UCSD-AML1 (cell line): ENCODE results near the gene AGER.
A peak's percentile ranks its signal among the peaks of the same experiment; 100 is the strongest.
"Not testable (repeated sequence)": the region's sequence is repeated elsewhere in the genome, so short reads cannot be mapped to it uniquely, and the experiment has no call there.

Experiments
- DNase-seq: peaks from one replicate; lab custom pipeline; 2025; ENCODE audit not compliant: unreplicated experiment; lab: John Stamatoyannopoulos, UW

AGER gene

GRCh38 chr6:32200711-32201475 lies 16.8 kb upstream of the AGER start:
- DNase-seq, result no peak

GRCh38 chr6:32198866-32199265 lies 14.8 kb upstream of the AGER start:
- no peak for DNase-seq

GRCh38 chr6:32198345-32198696 lies 14.3 kb upstream of the AGER start:
- no peak for DNase-seq

DNA sequence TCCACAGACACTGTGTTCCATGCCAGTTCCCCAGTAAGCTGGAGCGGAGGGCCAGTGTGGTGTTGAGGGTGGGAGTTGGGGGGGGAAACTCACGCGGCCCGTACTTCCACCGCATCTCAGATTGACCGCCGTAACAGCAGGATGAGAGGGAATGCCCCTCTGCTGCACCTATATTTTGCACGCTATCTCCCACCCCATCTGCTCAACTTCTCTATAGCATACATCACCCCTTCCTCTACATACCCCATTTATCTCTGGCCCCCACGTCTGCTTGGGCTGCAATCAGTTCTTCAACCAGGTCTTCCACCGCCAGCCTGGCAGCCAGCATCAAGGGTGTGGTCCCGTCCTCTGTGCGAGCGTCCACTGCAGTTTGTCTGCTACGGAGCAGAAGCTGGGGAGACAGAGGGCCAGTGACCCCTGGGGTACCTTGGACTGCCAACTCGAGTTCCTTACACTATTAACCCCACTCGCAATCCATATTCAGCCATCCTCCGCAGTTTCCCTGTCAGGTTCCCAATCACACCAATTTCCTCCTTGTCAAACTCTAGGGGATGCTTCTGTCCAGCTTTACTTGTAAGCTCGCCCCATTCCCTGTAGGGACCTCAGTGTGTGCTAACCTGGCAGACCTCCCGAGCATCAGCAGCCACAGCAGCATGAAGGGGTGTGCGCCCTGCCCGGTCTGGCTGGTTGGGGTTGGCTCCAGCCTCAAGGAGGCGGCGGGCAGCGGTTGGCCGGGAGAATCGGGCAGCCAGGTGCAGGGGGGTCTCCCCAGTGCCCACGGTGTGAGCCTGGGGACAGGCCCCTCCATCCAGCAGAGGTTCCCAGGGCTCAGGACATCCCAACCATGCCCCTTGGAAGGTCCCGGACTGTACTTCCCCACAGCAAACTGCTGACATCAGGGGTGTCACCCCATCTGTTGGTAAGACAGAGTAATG lies 12.9 kb upstream of the AGER start:
- DNase-seq, result no peak

DNA sequence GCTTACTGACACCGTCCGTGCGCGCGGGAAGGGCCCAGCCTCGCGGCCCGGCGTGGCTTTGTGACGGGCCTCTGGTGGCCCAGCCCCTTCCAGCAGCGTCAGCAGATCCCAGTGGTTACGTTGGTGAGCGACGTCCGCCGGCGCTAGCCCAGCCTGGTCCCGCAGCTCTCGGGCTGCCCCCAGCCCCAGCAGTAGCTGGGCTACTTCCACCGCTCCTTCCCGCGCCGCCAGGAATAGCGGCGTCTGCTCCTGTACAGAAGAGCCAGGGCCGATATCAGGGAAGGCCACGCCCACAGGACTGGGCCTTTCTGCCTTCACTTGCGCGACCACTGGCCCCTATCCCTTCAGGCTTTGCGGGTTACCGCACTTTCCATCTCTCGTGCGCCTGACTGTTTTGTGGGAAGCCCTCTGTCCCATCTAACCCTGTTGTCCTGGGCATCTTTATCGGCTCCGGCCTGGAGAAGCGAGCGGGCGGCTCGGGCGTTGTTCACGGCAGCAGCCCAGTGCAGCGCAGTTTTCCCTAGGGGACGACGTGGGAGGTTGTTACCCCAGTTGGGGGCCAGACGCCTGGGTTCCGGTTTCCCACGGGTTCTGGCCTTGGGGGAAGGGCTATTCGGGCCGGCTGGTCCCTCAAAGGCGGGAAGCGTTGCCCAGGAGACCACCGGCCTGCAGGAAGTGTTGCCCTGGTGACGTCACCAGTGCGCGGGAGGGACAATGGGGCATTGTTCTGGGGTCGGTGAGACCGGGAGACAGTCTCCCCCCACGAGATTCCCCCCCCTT lies 12.0 kb upstream of the AGER start:
- DNase-seq, result peak; percentile 78

GRCh38 chr6:32195652-32195901 lies 11.5 kb upstream of the AGER start:
- peak; percentile 100 for DNase-seq

DNA sequence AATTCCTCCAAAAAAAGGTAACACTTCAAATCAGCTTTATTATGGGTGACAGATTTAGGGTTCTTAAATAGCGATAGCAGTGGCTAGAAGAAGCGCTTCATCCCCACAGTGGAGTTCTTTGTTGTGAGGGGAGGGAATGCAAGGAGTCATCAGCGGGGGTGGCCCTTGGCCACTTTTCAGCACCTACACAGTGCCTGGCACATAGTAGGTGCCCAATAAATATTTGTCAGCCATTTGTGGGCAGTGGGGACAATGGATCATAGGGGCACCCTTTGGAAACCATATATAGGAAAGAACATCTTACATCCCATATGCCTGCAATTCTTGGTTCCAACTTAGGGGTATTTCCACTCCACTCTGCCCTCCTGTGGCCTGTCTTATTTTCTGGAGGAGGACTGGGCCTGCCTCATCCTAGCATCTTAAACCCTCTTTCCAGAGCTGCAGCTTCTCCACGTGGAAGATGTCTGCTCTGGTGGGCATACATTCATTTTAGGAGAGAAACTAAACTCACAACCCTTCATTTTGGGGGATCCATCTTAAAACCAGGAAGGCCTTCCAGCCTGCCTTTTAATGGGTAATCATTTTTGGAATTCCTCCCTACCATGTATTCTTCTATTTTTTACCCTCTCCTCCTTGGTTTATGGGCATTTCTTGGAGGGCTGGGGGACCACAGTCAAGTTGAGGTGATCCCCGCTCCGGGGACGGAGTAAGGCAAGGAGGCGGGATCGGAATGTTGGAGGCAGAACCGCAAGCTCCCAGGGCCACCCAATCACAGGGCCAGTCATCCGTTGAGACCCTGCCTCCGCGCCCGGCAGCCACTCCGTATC lies 11.0 kb upstream of the AGER start:
- DNase-seq, result peak; percentile 56

DNA sequence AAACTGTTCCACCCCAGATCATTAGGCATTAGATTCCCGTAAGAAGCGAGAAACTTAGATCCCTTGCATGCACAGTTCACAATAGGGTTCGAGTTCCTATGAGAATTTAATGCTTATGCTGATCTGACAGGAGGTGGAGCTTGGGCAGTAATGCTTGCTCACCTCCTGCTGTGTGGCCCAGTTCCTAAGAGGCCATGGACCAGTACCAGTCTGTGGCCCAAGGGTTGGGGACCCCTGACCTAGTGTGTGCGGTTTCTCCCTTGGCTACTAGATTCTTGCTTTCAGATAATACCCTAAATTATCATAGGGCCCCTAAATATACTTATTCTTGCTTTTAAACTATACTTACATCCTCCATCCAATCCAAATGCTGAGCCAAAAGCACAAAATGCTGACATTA lies 10.3 kb upstream of the AGER start:
- no peak for DNase-seq

DNA sequence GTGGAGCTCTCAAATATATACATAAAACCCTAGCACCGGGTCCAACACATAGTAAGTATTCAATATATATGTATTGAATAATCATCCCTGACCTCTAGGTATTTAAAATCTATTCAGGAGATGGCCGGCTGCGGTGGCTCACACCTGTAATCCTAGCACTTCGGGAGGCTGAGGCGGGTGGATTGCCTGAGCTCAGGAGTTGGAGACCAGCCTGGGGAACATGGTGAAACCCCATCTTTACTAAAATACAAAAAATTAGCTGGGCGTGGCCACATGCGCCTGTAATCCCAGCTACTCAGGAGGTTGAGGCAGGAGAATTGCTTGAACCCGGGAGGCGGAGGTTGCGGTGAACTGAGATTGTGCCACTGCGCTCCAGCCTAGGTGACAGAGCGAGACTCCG lies 9.0 kb upstream of the AGER start:
- DNase-seq, result not testable (repeated sequence)

DNA sequence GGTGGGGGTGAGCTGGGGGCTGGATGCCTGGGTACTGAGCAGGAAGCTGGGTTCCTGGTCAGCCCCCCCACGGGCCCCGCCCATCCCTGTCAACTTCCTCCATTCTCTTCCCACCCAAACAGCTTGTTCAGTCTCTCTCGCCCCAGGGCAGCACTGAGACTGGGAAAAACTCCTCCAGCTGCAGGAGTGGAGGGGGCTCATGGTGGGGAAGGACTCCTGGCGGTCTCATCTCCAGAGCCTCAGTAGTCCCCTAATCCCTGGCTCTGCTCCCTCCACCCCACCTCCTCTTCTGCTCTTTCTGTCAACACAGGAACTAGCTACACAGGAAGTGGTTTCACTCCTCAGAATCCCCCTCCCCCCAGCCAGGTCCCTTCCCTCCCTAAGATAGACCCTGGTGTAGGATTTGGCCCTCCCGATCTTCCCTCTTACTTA lies 8.6 kb upstream of the AGER start, which contains the start of gene GPSM3:
TSS of gene GPSM3 (minus strand) at position 36 of the 432 bp plus-strand sequence. CDS start 130 bp downstream, outside the sequence.
- peak; percentile 93 for DNase-seq

DNA sequence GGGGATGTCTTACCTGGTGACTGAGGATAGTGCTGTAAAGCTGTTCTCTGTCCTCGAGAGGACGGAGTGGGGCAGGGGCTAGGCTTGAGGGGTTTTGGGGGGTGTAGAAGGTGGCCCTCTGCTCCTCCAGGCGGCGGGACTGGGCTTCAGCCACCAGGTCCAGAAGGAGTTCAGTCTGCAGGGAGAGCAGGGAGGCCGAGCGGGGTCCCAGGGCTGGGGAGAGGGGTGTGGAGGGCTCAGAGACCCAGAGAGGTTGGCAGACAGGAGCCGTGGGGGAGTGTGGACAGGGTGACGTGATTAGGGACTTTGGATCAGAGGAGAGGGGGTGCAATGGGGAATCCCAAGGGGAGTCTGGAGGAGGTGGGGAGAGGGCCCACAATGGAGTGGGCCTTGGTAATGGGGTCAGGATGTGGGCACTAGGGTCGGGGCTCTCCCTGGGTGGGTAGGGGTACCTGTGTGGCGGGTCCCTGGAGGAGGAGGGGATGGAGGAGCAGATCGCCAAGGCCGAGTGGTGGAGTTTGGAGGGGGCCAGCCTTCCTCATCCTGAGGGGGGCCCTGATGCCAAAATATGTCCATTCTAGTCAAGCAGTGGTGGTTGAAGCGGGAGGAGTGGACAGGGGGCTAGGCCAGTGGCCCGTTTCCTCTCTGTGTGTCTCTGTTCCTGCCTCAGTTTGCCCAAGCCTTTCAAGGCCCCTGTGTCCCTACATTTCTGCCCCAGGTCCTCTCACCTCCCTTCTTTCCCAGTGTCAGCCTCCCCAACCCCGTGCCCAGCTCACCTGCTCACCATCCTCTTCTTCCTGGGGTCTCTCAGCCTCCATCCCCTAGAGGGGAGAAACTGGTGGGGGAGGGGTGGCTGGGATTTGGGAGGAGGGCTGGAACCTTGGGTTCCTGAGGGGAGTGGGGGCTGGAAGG lies 7.9 kb upstream of the AGER start:
- DNase-seq, result no peak

DNA sequence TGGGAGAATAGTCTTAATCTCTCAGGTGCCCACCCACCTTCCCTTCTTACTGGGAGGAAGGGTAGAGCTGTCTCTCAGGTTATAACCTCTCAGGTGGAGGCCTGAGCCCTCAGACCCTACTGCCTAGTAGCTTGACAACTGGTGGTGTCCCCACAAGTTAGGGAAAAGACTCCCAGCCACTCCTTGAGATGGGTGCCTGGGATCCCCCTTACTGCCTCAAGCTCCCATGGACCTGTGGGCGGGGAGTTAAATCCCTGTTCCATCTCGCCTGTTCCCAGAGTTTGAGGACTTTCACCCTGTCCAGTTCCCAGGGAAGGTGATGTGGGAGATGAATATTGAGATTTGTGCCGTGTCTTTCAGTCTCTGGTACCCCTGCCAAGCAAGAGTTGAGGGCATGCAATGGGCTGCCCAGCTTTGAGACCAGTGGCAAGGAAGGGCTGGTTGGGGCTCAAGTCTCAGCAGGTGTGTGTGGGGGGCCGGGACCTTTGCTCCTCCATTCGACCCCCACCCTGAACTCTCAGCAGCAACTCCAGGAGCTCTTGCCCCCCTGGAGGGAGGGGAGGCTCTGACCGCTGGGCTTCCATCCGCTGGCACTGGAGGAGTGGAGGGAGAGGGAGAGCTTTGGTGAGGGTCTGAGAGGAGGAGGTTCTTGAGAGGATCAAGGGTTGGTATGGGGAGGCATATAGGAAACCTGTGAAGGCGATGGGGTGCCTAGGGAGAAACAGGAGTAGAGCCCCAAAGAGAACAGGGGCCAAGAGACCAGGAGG lies 7.0 kb upstream of the AGER start:
- DNase-seq, result no peak

GRCh38 chr6:32190054-32190851 lies 6.2 kb upstream of the AGER start, which contains the start of gene PBX2:
Gene PBX2 (minus strand): TSS chr6:32190202. CDS start chr6:32189915, 287 bp downstream.
- DNase-seq, result peak; percentile 90

GRCh38 chr6:32189742-32190053 lies 5.6 kb upstream of the AGER start:
- no peak for DNase-seq

DNA sequence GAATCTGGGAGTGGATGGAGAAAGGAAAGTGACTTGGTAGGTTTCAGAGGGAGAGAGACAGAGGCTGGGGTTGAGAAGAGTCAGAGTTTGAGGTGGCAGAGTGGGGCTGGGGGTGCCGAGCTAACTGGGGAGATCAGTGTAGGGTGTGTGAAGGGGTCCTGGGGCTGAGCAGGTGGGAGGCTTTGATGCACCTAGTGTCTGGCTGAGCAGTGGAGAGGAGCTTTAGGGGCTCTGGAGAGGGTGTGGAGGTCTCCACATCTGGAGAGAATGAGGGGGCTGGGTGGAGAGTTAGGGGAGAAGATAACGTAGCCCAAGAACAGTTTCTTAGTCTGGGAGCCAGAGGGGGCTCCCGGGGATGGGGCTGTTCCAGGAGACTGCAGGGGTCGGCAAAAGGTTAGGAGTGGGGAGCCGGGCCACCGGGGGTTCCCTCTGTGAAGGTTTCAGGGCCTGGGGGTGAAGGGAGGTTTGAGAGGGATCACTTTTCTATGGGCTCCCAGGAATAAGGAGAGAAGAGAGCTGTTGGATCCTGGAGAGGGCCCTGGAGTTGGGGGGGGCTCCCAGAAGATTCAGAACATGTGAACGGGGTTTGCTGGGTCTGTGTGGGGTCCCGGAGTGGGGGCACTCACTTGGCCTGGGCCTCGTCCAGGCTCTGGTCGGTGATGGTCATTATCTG lies 5.2 kb upstream of the AGER start:
- DNase-seq, result no peak

DNA sequence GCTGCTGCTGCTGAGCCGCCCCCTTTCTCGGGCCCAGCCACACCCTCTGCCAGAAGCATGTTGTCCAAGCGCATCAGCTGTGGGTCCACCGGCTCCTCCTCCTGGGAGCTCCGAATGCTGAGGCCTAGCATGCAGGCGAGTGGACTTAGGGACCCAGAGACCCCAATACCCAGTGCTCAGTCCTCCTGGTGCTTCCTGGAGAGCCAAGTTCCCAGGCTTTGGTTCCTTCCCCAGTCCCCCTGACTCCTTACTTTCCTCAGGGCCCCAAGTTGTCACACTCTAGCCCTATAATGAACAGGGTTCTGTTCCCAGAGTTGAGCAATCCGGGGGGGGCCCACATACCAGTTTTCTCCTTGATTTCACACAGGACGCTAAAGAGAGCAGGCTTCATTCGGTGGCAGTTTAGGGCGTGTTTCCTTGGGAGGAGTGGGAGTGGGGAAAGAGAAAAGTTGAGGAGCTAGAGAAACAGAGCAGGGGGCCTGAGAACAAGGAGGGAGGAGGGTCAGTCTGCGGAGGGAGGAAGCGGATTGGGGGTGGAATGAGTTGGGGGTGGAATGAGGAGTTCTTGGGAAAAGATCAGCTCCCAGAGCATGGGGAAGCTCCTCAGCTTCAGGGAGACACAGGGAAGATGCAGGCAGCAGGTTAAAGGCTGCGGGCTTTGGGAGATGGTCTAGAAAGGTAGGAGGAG lies 4.5 kb upstream of the AGER start:
- no peak for DNase-seq
